22Rv1 (cell line): ENCODE measurements around the gene HOMER1.

Source experiments
- CTCF ChIP-seq: fragments of 450-650 bp; IDR thresholded peaks from 2 replicates; pipeline ENCODE4 v1.5.1; 2017; ENCODE audit warnings: mild to moderate bottlenecking
- ZFX ChIP-seq: fragments of 450-650 bp; IDR thresholded peaks from 2 replicates; pipeline ENCODE4 v1.6.1; 2017; ENCODE audit warnings: antibody characterized with exemption, borderline replicate concordance

DNA sequence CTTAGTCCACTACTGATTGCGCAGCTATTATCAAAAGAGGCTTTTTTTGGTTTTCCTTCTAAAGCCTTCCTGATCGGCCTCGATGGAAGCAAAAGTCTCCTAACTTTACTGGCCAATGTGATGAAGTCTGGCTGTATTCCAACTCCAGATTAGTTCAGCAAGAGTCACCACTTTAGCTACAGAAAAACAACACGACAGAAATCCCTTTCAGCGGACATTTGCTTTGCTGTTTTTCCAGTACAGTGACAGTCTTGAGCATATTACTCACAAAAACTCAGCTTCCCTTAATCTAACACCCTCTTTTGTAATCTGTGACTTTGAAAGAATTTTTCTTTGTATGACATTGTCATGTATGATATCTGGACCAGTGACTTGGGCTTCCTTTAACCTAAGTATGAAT, 95.7 kb downstream of the HOMER1 start:
- no peak for TF ChIP-seq CTCF
- TF ChIP-seq ZFX = no peak
